NCI-H1694 (cell line): ENCODE data around the gene SHB.
"Not testable (repeated sequence)": the region's sequence is repeated elsewhere in the genome, so short reads cannot be mapped to it uniquely, and the experiment has no call there.

Experiments
- DNase-seq: peaks from one replicate; lab custom pipeline; 2025; lab: John Stamatoyannopoulos, UW

Gene SHB

GRCh38 chr9:37902796-37903646 lies 166.0 kb downstream of the SHB start:
- DNase-seq, result peak; percentile 24

GRCh38 chr9:37902131-37902530 lies 166.9 kb downstream of the SHB start:
- no peak for DNase-seq

GRCh38 chr9:37899041-37899440 lies 170.0 kb downstream of the SHB start:
- no peak for DNase-seq

- DNase-seq, result no peak
Observed at GRCh38 chr9:37897665-37898064, 171.4 kb downstream of the SHB start.

- no peak for DNase-seq
Observed at GRCh38 chr9:37892063-37892462, 177.0 kb downstream of the SHB start.

- DNase-seq, result not testable (repeated sequence)
Observed at GRCh38 chr9:37891042-37891441, 178.0 kb downstream of the SHB start.

- no peak for DNase-seq
Observed at GRCh38 chr9:37889536-37889935, 179.5 kb downstream of the SHB start.

GRCh38 chr9:37887977-37888583 lies 180.9 kb downstream of the SHB start:
- DNase-seq, result not testable (repeated sequence)

GRCh38 chr9:37880916-37881479 lies 188.0 kb downstream of the SHB start:
- DNase-seq, result no peak

GRCh38 chr9:37876376-37876775 lies 192.7 kb downstream of the SHB start:
- DNase-seq, result no peak

- no peak for DNase-seq
Observed at GRCh38 chr9:37873955-37874354, 195.1 kb downstream of the SHB start.

- no peak for DNase-seq
Observed at GRCh38 chr9:37870799-37871176, 198.2 kb downstream of the SHB start.

- DNase-seq, result no peak
Observed at GRCh38 chr9:37870081-37870798, 198.8 kb downstream of the SHB start.
